ENCODE results near the gene NSUN2.

DNA sequence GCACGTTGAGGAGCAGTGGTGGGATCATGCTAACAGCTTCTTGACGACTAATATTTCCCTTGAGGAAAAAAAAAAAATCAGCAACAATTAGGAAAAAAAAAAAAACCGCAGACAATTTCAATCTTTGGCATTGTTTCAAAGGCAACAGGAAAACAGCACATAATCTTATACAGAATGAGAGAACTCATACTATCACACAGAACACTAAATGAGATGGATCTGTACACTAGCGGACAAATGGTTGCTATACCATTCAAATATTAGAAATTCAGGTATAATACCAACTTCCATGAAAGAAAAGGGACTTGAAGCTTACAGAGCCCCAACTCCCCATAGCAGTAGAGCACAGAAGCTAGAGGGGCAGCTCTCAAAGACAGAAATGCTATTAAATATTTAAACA lies 9.6 kb downstream of the NSUN2 start:
- TF ChIP-seq, protein P1, sequence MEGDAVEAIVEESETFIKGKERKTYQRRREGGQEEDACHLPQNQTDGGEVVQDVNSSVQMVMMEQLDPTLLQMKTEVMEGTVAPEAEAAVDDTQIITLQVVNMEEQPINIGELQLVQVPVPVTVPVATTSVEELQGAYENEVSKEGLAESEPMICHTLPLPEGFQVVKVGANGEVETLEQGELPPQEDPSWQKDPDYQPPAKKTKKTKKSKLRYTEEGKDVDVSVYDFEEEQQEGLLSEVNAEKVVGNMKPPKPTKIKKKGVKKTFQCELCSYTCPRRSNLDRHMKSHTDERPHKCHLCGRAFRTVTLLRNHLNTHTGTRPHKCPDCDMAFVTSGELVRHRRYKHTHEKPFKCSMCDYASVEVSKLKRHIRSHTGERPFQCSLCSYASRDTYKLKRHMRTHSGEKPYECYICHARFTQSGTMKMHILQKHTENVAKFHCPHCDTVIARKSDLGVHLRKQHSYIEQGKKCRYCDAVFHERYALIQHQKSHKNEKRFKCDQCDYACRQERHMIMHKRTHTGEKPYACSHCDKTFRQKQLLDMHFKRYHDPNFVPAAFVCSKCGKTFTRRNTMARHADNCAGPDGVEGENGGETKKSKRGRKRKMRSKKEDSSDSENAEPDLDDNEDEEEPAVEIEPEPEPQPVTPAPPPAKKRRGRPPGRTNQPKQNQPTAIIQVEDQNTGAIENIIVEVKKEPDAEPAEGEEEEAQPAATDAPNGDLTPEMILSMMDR (IDR thresholded peaks at IDR 0.05; ENCODE audit: low read depth, low read length): no peak
- TF ChIP-seq MYC (IDR thresholded peaks at IDR 0.05; ENCODE audit: low read depth, low read length) (no peak), POLR2A (IDR thresholded peaks at IDR 0.05; ENCODE audit: extremely low read depth, insufficient read length) (no peak)
- TF ChIP-seq, protein P2, sequence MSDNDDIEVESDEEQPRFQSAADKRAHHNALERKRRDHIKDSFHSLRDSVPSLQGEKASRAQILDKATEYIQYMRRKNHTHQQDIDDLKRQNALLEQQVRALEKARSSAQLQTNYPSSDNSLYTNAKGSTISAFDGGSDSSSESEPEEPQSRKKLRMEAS (IDR thresholded peaks at IDR 0.05; ENCODE audit: low read depth, low read length): no peak
